ENCODE measurements around the gene ZIC4. TPM values are rescaled to one million over a fixed set of nuclear protein-coding genes. Genes with fewer than 3 reads are reported as not detected.

Gene ZIC4
- total RNA-seq, 1 donor from 2014 or later: not detected

GRCh38 chr3:147417551-147418295 is 11.4 kb upstream of the ZIC4 start:
- ATAC-seq: no peak

- no peak for ATAC-seq
These were observed 10.6 kb upstream of the ZIC4 start for GRCh38 chr3:147416931-147417330.

- no peak for ATAC-seq
These were observed 9.5 kb upstream of the ZIC4 start for GRCh38 chr3:147415874-147416273.

GRCh38 chr3:147415286-147415685 is 8.9 kb upstream of the ZIC4 start:
- no peak for ATAC-seq

- ATAC-seq: no peak
These were observed 8.2 kb upstream of the ZIC4 start for GRCh38 chr3:147414390-147415138.

GRCh38 chr3:147413686-147414389 is 7.5 kb upstream of the ZIC4 start:
- ATAC-seq: no peak

GRCh38 chr3:147412917-147413685 is 6.8 kb upstream of the ZIC4 start:
- ATAC-seq: no peak

- ATAC-seq: no peak
These were observed 6.0 kb upstream of the ZIC4 start for GRCh38 chr3:147412261-147412916.

GRCh38 chr3:147411815-147412241 is 5.5 kb upstream of the ZIC4 start:
- no peak for ATAC-seq

- no peak for ATAC-seq
These were observed 5.0 kb upstream of the ZIC4 start for GRCh38 chr3:147411238-147411814.

GRCh38 chr3:147410526-147411237 is 4.3 kb upstream of the ZIC4 start:
- ATAC-seq: no peak

- no peak for ATAC-seq
These were observed 3.8 kb upstream of the ZIC4 start for GRCh38 chr3:147410116-147410525.

- ATAC-seq: no peak
These were observed 3.1 kb upstream of the ZIC4 start, which contains the start of gene ZIC1 for GRCh38 chr3:147409143-147410115. ZIC1 (plus strand) TSS chr3:147409365; CDS start chr3:147410113, 748 bp downstream.

GRCh38 chr3:147408188-147409100 is 2.1 kb upstream of the ZIC4 start:
- no peak for ATAC-seq

- ATAC-seq: no peak
These were observed 1.3 kb upstream of the ZIC4 start for GRCh38 chr3:147407498-147408187.

GRCh38 chr3:147407114-147407497 is 763 bp upstream of the ZIC4 start:
- no peak for ATAC-seq

- no peak for ATAC-seq
These were observed 914 bp downstream of the ZIC4 start for GRCh38 chr3:147405231-147406027.
